GM12878 (cell line): ENCODE data around the gene CSHL1. TPM values are rescaled to one million over a fixed set of nuclear protein-coding genes. Genes with fewer than 3 reads are reported as not detected.

ENCODE experiments used
- BHLHE40 ChIP-seq, 2 experiments: fragments of 450-650 bp in 1 of 2; IDR thresholded peaks; 2 replicates each; pipeline ENCODE4 v1.6.1; 2011 to 2017; ENCODE audit warnings: low read depth in 2 of 2, borderline replicate concordance in 1 of 2, improper control_type of control experiment in 1 of 2, low read length in 1 of 2, mild to moderate bottlenecking in 1 of 2
- CHD2 ChIP-seq: IDR thresholded peaks from 2 replicates; pipeline ENCODE4 v1.6.1; 2011; ENCODE audit warnings: low read depth, low read length, improper control_type of control experiment, borderline replicate concordance
- DPF2 ChIP-seq: fragments of 450-650 bp; IDR thresholded peaks from 2 replicates; pipeline ENCODE4 v1.6.1; 2017; ENCODE audit warnings: mild to moderate bottlenecking
- GATAD2B ChIP-seq: fragments of 450-650 bp; conservative IDR thresholded peaks from 2 replicates; pipeline ENCODE4 v1.6.1; 2017; ENCODE audit warnings: low read depth, mild to moderate bottlenecking, moderate library complexity
- HDAC2 ChIP-seq: fragments of 200-600 bp; sonication (generic); IDR thresholded peaks from 2 replicates; pipeline ENCODE4 v1.6.1; 2017
- IKZF2 ChIP-seq, 2 experiments: fragments of 450-650 bp; IDR thresholded peaks; 2 replicates each; pipeline ENCODE4 v1.6.1; 2017; ENCODE audit warnings: mild to moderate bottlenecking in 2 of 2, moderate library complexity in 2 of 2
- MTA3 ChIP-seq: IDR thresholded peaks from 2 replicates; pipeline ENCODE4 v1.6.1; 2012; ENCODE audit warnings: low read length, inconsistent platforms, borderline replicate concordance
- MYB ChIP-seq: fragments of 150-350 bp; IDR thresholded peaks from 2 replicates; pipeline ENCODE4 v1.6.1; 2014; ENCODE audit warnings: mild to moderate bottlenecking, low read depth, low read length, borderline replicate concordance
- PAX8 ChIP-seq: fragments of 450-650 bp; IDR thresholded peaks from 2 replicates; pipeline ENCODE4 v1.6.1; 2017; ENCODE audit warnings: mild to moderate bottlenecking, moderate library complexity
- POU2F2 ChIP-seq: IDR thresholded peaks from 3 replicates; pipeline ENCODE4 v1.6.1; 2011; ENCODE audit warnings: low read depth, mild to moderate bottlenecking, low read length, borderline replicate concordance
- RUNX3 ChIP-seq: IDR thresholded peaks from 2 replicates; pipeline ENCODE4 v1.6.1; 2012; ENCODE audit warnings: low read length, inconsistent platforms
- SPI1 ChIP-seq: IDR thresholded peaks from 2 replicates; pipeline ENCODE4 v1.6.1; 2011; ENCODE audit warnings: low read depth, mild to moderate bottlenecking, low read length, moderate library complexity, borderline replicate concordance; ENCODE audit not compliant: insufficient read depth
- SREBF1 ChIP-seq: IDR thresholded peaks from 2 replicates; pipeline ENCODE4 v1.6.1; 2012; ENCODE audit warnings: mild to moderate bottlenecking, low read length
- YY1 ChIP-seq: IDR thresholded peaks from 2 replicates; pipeline ENCODE4 v1.6.1; 2011; ENCODE audit warnings: low read depth, mild to moderate bottlenecking, low read length
- ZNF24 ChIP-seq: fragments of 450-650 bp; IDR thresholded peaks from 2 replicates; pipeline ENCODE4 v1.6.1; 2017; ENCODE audit warnings: antibody characterized with exemption, mild to moderate bottlenecking
- polyA plus RNA-seq, 11 experiments: library from polyadenylated mRNA; depleted of rRNA in 4 of 11; unstranded in 6 of 11; stranded (reverse) in 5 of 11; fragments of >200 nt; fragmentation: Nextera tagmentation in 4 of 11; fragmentation: Illumina TruSeq in 1 of 11; extraction: Ambion mirVana in 4 of 11; extraction: Trizol in 1 of 11; gene quantifications; 1 replicate in 1 of 11; 2 replicates in 10 of 11; pipeline versions ENCODE4 v1.2.1 to v1.2.3, GENCODE V29; 2011 to 2016; ENCODE audit warnings: inconsistent platforms in 2 of 11, missing spikeins in 2 of 11, low read depth in 1 of 11
- total RNA-seq, 4 experiments: library from RNA; depleted of rRNA in 3 of 4; stranded (reverse); fragments of >200 nt in 3 of 4; fragmentation: Illumina TruSeq in 1 of 4; extraction: Trizol in 1 of 4; gene quantifications; 2 replicates each; pipeline versions ENCODE4 v1.2.1 to v1.2.3, GENCODE V29; 2013 to 2021
- TF ChIP-seq, protein P1 (sequence below): fragments of 450-650 bp; IDR thresholded peaks from 2 replicates; pipeline ENCODE4 v1.6.1; 2016; ENCODE audit warnings: mild to moderate bottlenecking
- TF ChIP-seq, protein P2 (sequence below): fragments of 450-650 bp; IDR thresholded peaks from 2 replicates; pipeline ENCODE4 v1.6.1; 2018; ENCODE audit warnings: mild to moderate bottlenecking, low read depth, moderate library complexity; ENCODE audit not compliant: partially characterized antibody
- TF ChIP-seq, protein P3 (sequence below): fragments of 450-650 bp; IDR thresholded peaks from 2 replicates; pipeline ENCODE4 v1.6.1; 2017; ENCODE audit warnings: mild to moderate bottlenecking, moderate library complexity
- TF ChIP-seq, protein P4 (sequence below): fragments of 450-650 bp; conservative IDR thresholded peaks from 2 replicates; pipeline ENCODE4 v1.6.1; 2017; ENCODE audit warnings: mild to moderate bottlenecking, moderate library complexity

The CSHL1 gene
- total and polyA plus RNA-seq, 10 of the 15 experiments (the other 5 are each of a cell fraction or from before 2014, with no cell fraction given) = not detected

DNA sequence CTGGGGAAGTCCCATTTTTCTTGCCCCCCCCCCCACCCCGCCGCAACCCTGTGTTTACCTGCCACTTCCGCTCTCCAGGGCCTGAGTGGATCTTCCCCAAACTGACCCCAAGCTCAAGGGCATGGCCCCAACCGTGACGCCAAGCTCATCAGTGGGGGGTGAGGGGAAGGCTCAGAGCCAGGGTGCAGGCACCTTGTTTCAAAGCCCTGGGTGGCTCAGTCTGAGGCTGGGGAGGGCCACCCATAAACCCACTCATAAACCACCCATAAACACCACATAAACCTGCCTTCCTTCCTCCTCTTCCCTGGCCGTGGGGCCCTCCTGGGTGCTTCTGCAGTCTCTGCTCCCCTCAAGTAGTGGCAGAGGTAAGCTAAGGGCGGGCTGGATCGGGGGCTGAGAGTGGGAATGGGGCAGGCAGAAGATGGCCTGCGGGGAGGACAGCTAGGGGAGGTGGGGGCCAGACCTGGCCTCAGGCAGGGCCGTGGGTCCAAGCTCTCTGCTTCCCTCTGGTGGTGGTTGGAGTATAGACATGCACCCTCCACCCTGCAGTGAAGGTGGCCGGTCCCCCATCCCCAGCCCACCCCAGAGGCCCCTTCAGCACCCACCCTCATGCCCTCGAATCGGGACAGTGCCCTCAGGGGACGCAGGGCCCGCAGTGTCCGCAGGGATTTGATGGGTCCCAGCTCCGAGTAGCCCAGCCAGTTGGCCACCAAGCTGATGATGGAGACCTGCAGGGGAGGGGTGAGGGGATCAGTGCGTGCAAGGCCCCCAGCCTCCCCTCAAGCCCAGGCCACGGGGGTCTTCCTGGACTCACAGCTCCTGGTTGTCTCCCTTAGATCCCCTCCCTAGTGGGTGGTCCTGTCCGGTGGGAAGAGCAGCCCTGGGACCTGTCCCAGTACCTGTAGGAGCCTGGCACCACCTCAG is 35.6 kb upstream of the CSHL1 start (continued):
- TF ChIP-seq PAX8 = no peak
- no peak for TF ChIP-seq CHD2
- peak; percentile 60; the same call in 1 of the 2 replicates for TF ChIP-seq SPI1
- no peak for TF ChIP-seq HDAC2
- TF ChIP-seq RUNX3 = peak; percentile 47
- no peak; the same call in 1 of the 2 replicates for TF ChIP-seq DPF2
- no peak for TF ChIP-seq MYB
- no peak for TF ChIP-seq ZNF24
- TF ChIP-seq, protein P1, sequence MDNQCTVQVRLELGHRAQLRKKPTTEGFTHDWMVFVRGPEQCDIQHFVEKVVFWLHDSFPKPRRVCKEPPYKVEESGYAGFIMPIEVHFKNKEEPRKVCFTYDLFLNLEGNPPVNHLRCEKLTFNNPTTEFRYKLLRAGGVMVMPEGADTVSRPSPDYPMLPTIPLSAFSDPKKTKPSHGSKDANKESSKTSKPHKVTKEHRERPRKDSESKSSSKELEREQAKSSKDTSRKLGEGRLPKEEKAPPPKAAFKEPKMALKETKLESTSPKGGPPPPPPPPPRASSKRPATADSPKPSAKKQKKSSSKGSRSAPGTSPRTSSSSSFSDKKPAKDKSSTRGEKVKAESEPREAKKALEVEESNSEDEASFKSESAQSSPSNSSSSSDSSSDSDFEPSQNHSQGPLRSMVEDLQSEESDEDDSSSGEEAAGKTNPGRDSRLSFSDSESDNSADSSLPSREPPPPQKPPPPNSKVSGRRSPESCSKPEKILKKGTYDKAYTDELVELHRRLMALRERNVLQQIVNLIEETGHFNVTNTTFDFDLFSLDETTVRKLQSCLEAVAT = 0 out of 2 replicates have a peak, but pooled peaks have one; percentile 52
- TF ChIP-seq, protein P2, sequence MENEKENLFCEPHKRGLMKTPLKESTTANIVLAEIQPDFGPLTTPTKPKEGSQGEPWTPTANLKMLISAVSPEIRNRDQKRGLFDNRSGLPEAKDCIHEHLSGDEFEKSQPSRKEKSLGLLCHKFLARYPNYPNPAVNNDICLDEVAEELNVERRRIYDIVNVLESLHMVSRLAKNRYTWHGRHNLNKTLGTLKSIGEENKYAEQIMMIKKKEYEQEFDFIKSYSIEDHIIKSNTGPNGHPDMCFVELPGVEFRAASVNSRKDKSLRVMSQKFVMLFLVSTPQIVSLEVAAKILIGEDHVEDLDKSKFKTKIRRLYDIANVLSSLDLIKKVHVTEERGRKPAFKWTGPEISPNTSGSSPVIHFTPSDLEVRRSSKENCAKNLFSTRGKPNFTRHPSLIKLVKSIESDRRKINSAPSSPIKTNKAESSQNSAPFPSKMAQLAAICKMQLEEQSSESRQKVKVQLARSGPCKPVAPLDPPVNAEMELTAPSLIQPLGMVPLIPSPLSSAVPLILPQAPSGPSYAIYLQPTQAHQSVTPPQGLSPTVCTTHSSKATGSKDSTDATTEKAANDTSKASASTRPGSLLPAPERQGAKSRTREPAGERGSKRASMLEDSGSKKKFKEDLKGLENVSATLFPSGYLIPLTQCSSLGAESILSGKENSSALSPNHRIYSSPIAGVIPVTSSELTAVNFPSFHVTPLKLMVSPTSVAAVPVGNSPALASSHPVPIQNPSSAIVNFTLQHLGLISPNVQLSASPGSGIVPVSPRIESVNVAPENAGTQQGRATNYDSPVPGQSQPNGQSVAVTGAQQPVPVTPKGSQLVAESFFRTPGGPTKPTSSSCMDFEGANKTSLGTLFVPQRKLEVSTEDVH = no peak
- TF ChIP-seq POU2F2 = 0 out of 3 replicates have a peak, but pooled peaks have one; percentile 24
- TF ChIP-seq BHLHE40 (IDR thresholded peaks at IDR 0.05; ENCODE audit: borderline replicate concordance in 1 of 2, low read depth in 2 of 2, low read length in 1 of 2) = peak in 1 of 2 experiments; percentile 17; a peak in 1 of 4 replicates
- peak; percentile 52; the same call in 1 of the 2 replicates for TF ChIP-seq YY1
- TF ChIP-seq SREBF1 = no peak
- TF ChIP-seq, protein P3, sequence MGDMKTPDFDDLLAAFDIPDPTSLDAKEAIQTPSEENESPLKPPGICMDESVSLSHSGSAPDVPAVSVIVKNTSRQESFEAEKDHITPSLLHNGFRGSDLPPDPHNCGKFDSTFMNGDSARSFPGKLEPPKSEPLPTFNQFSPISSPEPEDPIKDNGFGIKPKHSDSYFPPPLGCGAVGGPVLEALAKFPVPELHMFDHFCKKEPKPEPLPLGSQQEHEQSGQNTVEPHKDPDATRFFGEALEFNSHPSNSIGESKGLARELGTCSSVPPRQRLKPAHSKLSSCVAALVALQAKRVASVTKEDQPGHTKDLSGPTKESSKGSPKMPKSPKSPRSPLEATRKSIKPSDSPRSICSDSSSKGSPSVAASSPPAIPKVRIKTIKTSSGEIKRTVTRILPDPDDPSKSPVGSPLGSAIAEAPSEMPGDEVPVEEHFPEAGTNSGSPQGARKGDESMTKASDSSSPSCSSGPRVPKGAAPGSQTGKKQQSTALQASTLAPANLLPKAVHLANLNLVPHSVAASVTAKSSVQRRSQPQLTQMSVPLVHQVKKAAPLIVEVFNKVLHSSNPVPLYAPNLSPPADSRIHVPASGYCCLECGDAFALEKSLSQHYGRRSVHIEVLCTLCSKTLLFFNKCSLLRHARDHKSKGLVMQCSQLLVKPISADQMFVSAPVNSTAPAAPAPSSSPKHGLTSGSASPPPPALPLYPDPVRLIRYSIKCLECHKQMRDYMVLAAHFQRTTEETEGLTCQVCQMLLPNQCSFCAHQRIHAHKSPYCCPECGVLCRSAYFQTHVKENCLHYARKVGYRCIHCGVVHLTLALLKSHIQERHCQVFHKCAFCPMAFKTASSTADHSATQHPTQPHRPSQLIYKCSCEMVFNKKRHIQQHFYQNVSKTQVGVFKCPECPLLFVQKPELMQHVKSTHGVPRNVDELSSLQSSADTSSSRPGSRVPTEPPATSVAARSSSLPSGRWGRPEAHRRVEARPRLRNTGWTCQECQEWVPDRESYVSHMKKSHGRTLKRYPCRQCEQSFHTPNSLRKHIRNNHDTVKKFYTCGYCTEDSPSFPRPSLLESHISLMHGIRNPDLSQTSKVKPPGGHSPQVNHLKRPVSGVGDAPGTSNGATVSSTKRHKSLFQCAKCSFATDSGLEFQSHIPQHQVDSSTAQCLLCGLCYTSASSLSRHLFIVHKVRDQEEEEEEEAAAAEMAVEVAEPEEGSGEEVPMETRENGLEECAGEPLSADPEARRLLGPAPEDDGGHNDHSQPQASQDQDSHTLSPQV = peak; percentile 54; the same call in 1 of the 2 replicates
- TF ChIP-seq MTA3 = no peak
- peak; percentile 26 to 37; a peak in 1 of 4 replicates for TF ChIP-seq IKZF2 (IDR thresholded peaks at IDR 0.05)
- TF ChIP-seq GATAD2B = peak; percentile 72
- TF ChIP-seq, protein P4, sequence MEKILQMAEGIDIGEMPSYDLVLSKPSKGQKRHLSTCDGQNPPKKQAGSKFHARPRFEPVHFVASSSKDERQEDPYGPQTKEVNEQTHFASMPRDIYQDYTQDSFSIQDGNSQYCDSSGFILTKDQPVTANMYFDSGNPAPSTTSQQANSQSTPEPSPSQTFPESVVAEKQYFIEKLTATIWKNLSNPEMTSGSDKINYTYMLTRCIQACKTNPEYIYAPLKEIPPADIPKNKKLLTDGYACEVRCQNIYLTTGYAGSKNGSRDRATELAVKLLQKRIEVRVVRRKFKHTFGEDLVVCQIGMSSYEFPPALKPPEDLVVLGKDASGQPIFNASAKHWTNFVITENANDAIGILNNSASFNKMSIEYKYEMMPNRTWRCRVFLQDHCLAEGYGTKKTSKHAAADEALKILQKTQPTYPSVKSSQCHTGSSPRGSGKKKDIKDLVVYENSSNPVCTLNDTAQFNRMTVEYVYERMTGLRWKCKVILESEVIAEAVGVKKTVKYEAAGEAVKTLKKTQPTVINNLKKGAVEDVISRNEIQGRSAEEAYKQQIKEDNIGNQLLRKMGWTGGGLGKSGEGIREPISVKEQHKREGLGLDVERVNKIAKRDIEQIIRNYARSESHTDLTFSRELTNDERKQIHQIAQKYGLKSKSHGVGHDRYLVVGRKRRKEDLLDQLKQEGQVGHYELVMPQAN = no peak
